Activated CD4-positive, alpha-beta T cell treated with anti-CD3 and anti-CD28 coated beads, Interleukin-10, Interleukin-2, amounts not matched to agents 100 ng/mL and 50 ng/mL, durations not matched to agents 16 hours and 8 hours (primary cell): ENCODE measurements around the gene MIA2.
"Not testable (repeated sequence)": the region's sequence is repeated elsewhere in the genome, so short reads cannot be mapped to it uniquely, and the experiment has no call there.

ENCODE experiments used
- DNase-seq: peaks from one replicate; pipeline ENCODE4 v3.0.0-alpha.2; 2020

The MIA2 gene

GRCh38 chr14:39233680-39234326 is at the start of gene MIA2:
TSS of gene MIA2 (plus strand) at chr14:39233915. CDS start at chr14:39234115, 200 bp downstream.
- no peak for DNase-seq

GRCh38 chr14:39184628-39185255 is 49.0 kb upstream of the MIA2 start:
- DNase-seq, result no peak

- no peak for DNase-seq
Observed at GRCh38 chr14:39185256-39186049, 48.3 kb upstream of the MIA2 start.

GRCh38 chr14:39186941-39187525 is 46.7 kb upstream of the MIA2 start:
- DNase-seq, result no peak

GRCh38 chr14:39203659-39204606 is 29.8 kb upstream of the MIA2 start:
- DNase-seq, result no peak

GRCh38 chr14:39207430-39207829 is 26.3 kb upstream of the MIA2 start:
- DNase-seq, result not testable (repeated sequence)

- no peak for DNase-seq
Observed at GRCh38 chr14:39211109-39211741, 22.5 kb upstream of the MIA2 start.

- DNase-seq, result no peak
Observed at GRCh38 chr14:39212034-39212433, 21.7 kb upstream of the MIA2 start.

- DNase-seq, result no peak
Observed at GRCh38 chr14:39212693-39213092, 21.0 kb upstream of the MIA2 start.

- no peak for DNase-seq
Observed at GRCh38 chr14:39217214-39217879, 16.4 kb upstream of the MIA2 start.

- DNase-seq, result no peak
Observed at GRCh38 chr14:39218171-39218769, 15.4 kb upstream of the MIA2 start.

- DNase-seq, result no peak
Observed at GRCh38 chr14:39219075-39219499, 14.6 kb upstream of the MIA2 start.

GRCh38 chr14:39220473-39220872 is 13.2 kb upstream of the MIA2 start:
- not testable (repeated sequence) for DNase-seq

GRCh38 chr14:39228044-39228443 is 5.7 kb upstream of the MIA2 start:
- DNase-seq, result no peak

GRCh38 chr14:39228509-39229221 is 5.0 kb upstream of the MIA2 start:
- DNase-seq, result peak; percentile 5

GRCh38 chr14:39229222-39229543 is 4.5 kb upstream of the MIA2 start:
- DNase-seq, result peak; percentile 97

GRCh38 chr14:39229601-39230110 is 4.1 kb upstream of the MIA2 start:
- DNase-seq, result no peak

- peak; percentile 53 for DNase-seq
Observed at GRCh38 chr14:39230416-39231035, 3.2 kb upstream of the MIA2 start.

GRCh38 chr14:39231751-39232553 is 1.8 kb upstream of the MIA2 start:
- DNase-seq, result peak; percentile 83
